ENCODE measurements around the gene CCBE1. TPM values are rescaled to one million over a fixed set of nuclear protein-coding genes. Genes with fewer than 3 reads are reported as not detected.

CCBE1 gene
- total and polyA plus RNA-seq, 9 of the 15 experiments (the other 6 are each of a cell fraction or from before 2014, with no cell fraction given) = 0.20 TPM; not detected in 8

- ChIA-PET CTCF (ENCODE audit: low intra/inter-chr PET ratio) (no interaction called here), POLR2A (no interaction called here)
- no peak for DNase-seq (ENCODE audit: extremely low read depth in 1 of 4, low spot score in 3 of 4)
- H3K4me3 ChIP-seq = no peak overlapping the region
- ATAC-seq = no peak
- H4K20me1 ChIP-seq (replicated peaks; ENCODE audit: control insufficient read depth, insufficient read depth, low read length) = no peaks in the 10 kb centered on the region
- in situ Hi-C loops (cut with MboI) = no loop called here
- no peaks in the 10 kb centered on the region for H3K27me3 ChIP-seq (ENCODE audit: control insufficient read depth in 2 of 2, insufficient read depth in 2 of 2, low read length in 2 of 2)
- intact Hi-C loops (cut with micrococcal nuclease) = no loop called here
- H3K4me1 ChIP-seq (replicated peaks in 1 of 2; ENCODE audit: control insufficient read depth in 2 of 2, insufficient read depth in 2 of 2, low read length in 2 of 2) = no peaks in the 10 kb centered on the region
- 0% methylated on average over 6 of the region's 6 CpGs for WGBS (ENCODE audit: insufficient coverage, low coverage, missing lambda C conversion rate)
- no peaks in the 10 kb centered on the region for H3K36me3 ChIP-seq (ENCODE audit: control insufficient read depth, insufficient read depth, low read length)
- no peaks in the 10 kb centered on the region for H3K79me2 ChIP-seq (ENCODE audit: control insufficient read depth, insufficient read depth, low read length)
- no peak overlapping the region for H3K27ac ChIP-seq (ENCODE audit: extremely low read depth, low read depth, low read length)
- no peak overlapping the region for H3K4me2 ChIP-seq (ENCODE audit: insufficient read depth, low read length)
- H2AFZ ChIP-seq (ENCODE audit: low read depth, low read length) = no peak overlapping the region
- TF ChIP-seq RBM22 (IDR thresholded peaks at IDR 0.05; ENCODE audit: low read depth, low read length, poor library complexity, severe bottlenecking) = no peak
- no peak for TF ChIP-seq CEBPG (CRISPR knock-in tag; IDR thresholded peaks at IDR 0.05)
- TF ChIP-seq CEBPG (tag; conservative IDR thresholded peaks at IDR 0.05 in 1 of 2, IDR thresholded peaks at IDR 0.05 in 1 of 2) = 0 out of 4 replicates have a peak, but pooled peaks of 1 of the 2 experiments have one; percentile 23
- no TSS peak for BruUV-seq (replicated peaks)
- no peaks in the 10 kb centered on the region for H3K9me1 ChIP-seq (ENCODE audit: control insufficient read depth, insufficient read depth, low read length)
- H3K9ac ChIP-seq (ENCODE audit: insufficient read depth in 1 of 2, low read depth in 2 of 2, low read length in 2 of 2) = no peak overlapping the region
- no peak for FAIRE-seq
- no peaks in the 10 kb centered on the region for H3K9me3 ChIP-seq (replicated peaks; ENCODE audit: control insufficient read depth, insufficient read depth, low read depth, low read length)
These were observed 22.9 kb downstream of the CCBE1 start for GRCh38 chr18:59674186-59674902.

DNA sequence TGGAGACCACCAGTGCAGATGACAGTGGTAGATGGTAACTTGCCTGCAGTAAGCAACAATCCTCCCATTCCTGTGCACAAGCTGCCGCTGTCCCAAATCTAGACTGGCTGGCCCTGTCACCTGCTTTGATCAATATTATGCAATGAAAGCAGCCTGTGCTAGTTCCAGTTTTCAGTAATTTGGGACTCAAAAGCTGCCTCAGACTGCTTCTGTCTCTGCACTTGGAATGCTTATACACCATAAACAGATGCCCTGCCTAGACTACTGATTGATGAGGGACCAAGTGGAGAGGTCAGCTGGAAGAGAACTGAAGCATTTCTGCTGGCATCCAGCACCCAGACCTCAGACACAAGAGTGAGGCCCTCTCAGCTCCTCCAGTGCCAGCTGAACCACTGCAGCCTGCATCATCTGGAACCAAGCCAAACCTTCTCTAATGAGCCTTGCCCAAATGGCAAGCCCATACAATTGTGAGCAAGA, 24.9 kb downstream of the CCBE1 start:
- no peak for FAIRE-seq
- Histone ChIP-seq H3K79me2 (ENCODE audit: control insufficient read depth, insufficient read depth, low read length) (no peaks in the 10 kb centered on the region), H3K4me3 (no peak overlapping the region), H2AFZ (ENCODE audit: low read depth, low read length) (no peak overlapping the region), H3K4me2 (ENCODE audit: insufficient read depth, low read length) (no peak overlapping the region), H3K4me1 (replicated peaks in 1 of 2; ENCODE audit: control insufficient read depth in 2 of 2, insufficient read depth in 2 of 2, low read length in 2 of 2) (no peaks in the 10 kb centered on the region), H4K20me1 (replicated peaks; ENCODE audit: control insufficient read depth, insufficient read depth, low read length) (no peaks in the 10 kb centered on the region), H3K36me3 (ENCODE audit: control insufficient read depth, insufficient read depth, low read length) (no peaks in the 10 kb centered on the region), H3K9ac (ENCODE audit: insufficient read depth in 1 of 2, low read depth in 2 of 2, low read length in 2 of 2) (no peak overlapping the region), H3K9me1 (ENCODE audit: control insufficient read depth, insufficient read depth, low read length) (no peaks in the 10 kb centered on the region), H3K9me3 (replicated peaks; ENCODE audit: control insufficient read depth, insufficient read depth, low read depth, low read length) (no peaks in the 10 kb centered on the region), H3K27ac (ENCODE audit: extremely low read depth, low read depth, low read length) (no peak overlapping the region), H3K27me3 (ENCODE audit: control insufficient read depth in 2 of 2, insufficient read depth in 2 of 2, low read length in 2 of 2) (no peaks in the 10 kb centered on the region)
- no peak for TF ChIP-seq GTF2E2 (tag; IDR thresholded peaks at IDR 0.05)
- no peak for TF ChIP-seq KLF10 (CRISPR knock-in tag; IDR thresholded peaks at IDR 0.05)
- no peak for TF ChIP-seq KAT2B (IDR thresholded peaks at IDR 0.05; ENCODE audit: low read depth, low read length)
- no peak for TF ChIP-seq SMARCE1 (IDR thresholded peaks at IDR 0.05)
- no peak for TF ChIP-seq FOSL1 (tag; conservative IDR thresholded peaks at IDR 0.05)
- no peak for TF ChIP-seq BRCA1 (IDR thresholded peaks at IDR 0.05)
- no peak for TF ChIP-seq BRCA1 (CRISPR knock-in tag; IDR thresholded peaks at IDR 0.05)
- no peak for TF ChIP-seq RBM22 (IDR thresholded peaks at IDR 0.05; ENCODE audit: low read depth, low read length, poor library complexity, severe bottlenecking)
- no peak for TF ChIP-seq ZNF197 (CRISPR knock-in tag; IDR thresholded peaks at IDR 0.05; ENCODE audit: low read depth)
- no peak for TF ChIP-seq KLF16 (IDR thresholded peaks at IDR 0.05)
- TF ChIP-seq ZNF707 (CRISPR knock-in tag; conservative IDR thresholded peaks at IDR 0.05) = no peak
- no peak for TF ChIP-seq ZBED1 (IDR thresholded peaks at IDR 0.05)
- WGBS (ENCODE audit: insufficient coverage, low coverage, missing lambda C conversion rate) = 0% methylated on average over 1 of the region's 1 CpG
- no TSS peak for BruUV-seq (replicated peaks)
- ChIA-PET CTCF (ENCODE audit: low intra/inter-chr PET ratio) (no interaction called here), POLR2A (no interaction called here)
- ATAC-seq = no peak
- in situ Hi-C loops (cut with MboI) = no loop called here
- intact Hi-C loops (cut with micrococcal nuclease) = no loop called here
- DNase-seq (ENCODE audit: extremely low read depth in 1 of 4, low spot score in 3 of 4) = no peak
